Activated naive CD4-positive, alpha-beta T cell treated with anti-CD3 and anti-CD28 coated beads, Interleukin-2, amount 50 U/mL, for 16 hours (primary cell): ENCODE measurements around the gene RAB26.
"Not testable (repeated sequence)": the region's sequence is repeated elsewhere in the genome, so short reads cannot be mapped to it uniquely, and the experiment has no call there.

Experiments
- DNase-seq: peaks from one replicate; pipeline ENCODE4 v3.0.0-alpha.2; 2020

Gene RAB26

GRCh38 chr16:2147981-2148671 lies at the start of gene RAB26:
RAB26 (plus strand) TSS chr16:2148625; CDS start chr16:2148784, 159 bp downstream.
- peak; percentile 68 for DNase-seq

GRCh38 chr16:2101581-2101980 lies 46.8 kb upstream of the RAB26 start:
- not testable (repeated sequence) for DNase-seq

- no peak for DNase-seq
Measured at GRCh38 chr16:2102471-2102870, 46.0 kb upstream of the RAB26 start.

GRCh38 chr16:2104464-2104863 lies 44.0 kb upstream of the RAB26 start:
- not testable (repeated sequence) for DNase-seq

GRCh38 chr16:2105291-2105690 lies 43.1 kb upstream of the RAB26 start:
- DNase-seq: not testable (repeated sequence)

- DNase-seq: not testable (repeated sequence)
Measured at GRCh38 chr16:2105769-2106168, 42.7 kb upstream of the RAB26 start.

GRCh38 chr16:2106211-2106610 lies 42.2 kb upstream of the RAB26 start:
- DNase-seq: not testable (repeated sequence)

- not testable (repeated sequence) for DNase-seq
Measured at GRCh38 chr16:2107121-2107790, 41.2 kb upstream of the RAB26 start.

- DNase-seq: not testable (repeated sequence)
Measured at GRCh38 chr16:2107791-2108125, 40.7 kb upstream of the RAB26 start.

- DNase-seq: not testable (repeated sequence)
Measured at GRCh38 chr16:2108446-2109270, 39.8 kb upstream of the RAB26 start.

- not testable (repeated sequence) for DNase-seq
Measured at GRCh38 chr16:2109271-2109580, 39.2 kb upstream of the RAB26 start.

- not testable (repeated sequence) for DNase-seq
Measured at GRCh38 chr16:2109872-2110271, 38.6 kb upstream of the RAB26 start.

GRCh38 chr16:2110332-2111008 lies 38.0 kb upstream of the RAB26 start:
- DNase-seq: not testable (repeated sequence)

- not testable (repeated sequence) for DNase-seq
Measured at GRCh38 chr16:2111009-2111353, 37.4 kb upstream of the RAB26 start.

GRCh38 chr16:2111412-2112335 lies 36.8 kb upstream of the RAB26 start:
- DNase-seq: not testable (repeated sequence)

GRCh38 chr16:2112539-2113106 lies 35.8 kb upstream of the RAB26 start:
- not testable (repeated sequence) for DNase-seq

GRCh38 chr16:2114225-2114624 lies 34.2 kb upstream of the RAB26 start:
- not testable (repeated sequence) for DNase-seq

GRCh38 chr16:2114885-2115590 lies 33.4 kb upstream of the RAB26 start:
- DNase-seq: not testable (repeated sequence)

- DNase-seq: no peak
Measured at GRCh38 chr16:2115591-2115973, 32.8 kb upstream of the RAB26 start.

- DNase-seq: not testable (repeated sequence)
Measured at GRCh38 chr16:2116428-2116827, 32.0 kb upstream of the RAB26 start.

GRCh38 chr16:2117341-2117740 lies 31.1 kb upstream of the RAB26 start:
- DNase-seq: not testable (repeated sequence)
